A549 treated with ZK216348 at 1 μM for 4 hours (cell line): ENCODE data around the gene TALDO1. TPM values are rescaled to one million over a fixed set of nuclear protein-coding genes. Genes with fewer than 3 reads are reported as not detected.

ENCODE experiments used
- total RNA-seq: library from RNA; stranded (reverse); fragments of 200-300 nt; extraction: Qiagen RNA extraction; gene quantifications from 5 replicates; pipeline ENCODE4 v1.2.3, GENCODE V29; 2022; ENCODE audit warnings: low read depth

TALDO1 gene
- total RNA-seq, result 387 to 468 TPM (median 402 TPM) in 5 replicates

DNA sequence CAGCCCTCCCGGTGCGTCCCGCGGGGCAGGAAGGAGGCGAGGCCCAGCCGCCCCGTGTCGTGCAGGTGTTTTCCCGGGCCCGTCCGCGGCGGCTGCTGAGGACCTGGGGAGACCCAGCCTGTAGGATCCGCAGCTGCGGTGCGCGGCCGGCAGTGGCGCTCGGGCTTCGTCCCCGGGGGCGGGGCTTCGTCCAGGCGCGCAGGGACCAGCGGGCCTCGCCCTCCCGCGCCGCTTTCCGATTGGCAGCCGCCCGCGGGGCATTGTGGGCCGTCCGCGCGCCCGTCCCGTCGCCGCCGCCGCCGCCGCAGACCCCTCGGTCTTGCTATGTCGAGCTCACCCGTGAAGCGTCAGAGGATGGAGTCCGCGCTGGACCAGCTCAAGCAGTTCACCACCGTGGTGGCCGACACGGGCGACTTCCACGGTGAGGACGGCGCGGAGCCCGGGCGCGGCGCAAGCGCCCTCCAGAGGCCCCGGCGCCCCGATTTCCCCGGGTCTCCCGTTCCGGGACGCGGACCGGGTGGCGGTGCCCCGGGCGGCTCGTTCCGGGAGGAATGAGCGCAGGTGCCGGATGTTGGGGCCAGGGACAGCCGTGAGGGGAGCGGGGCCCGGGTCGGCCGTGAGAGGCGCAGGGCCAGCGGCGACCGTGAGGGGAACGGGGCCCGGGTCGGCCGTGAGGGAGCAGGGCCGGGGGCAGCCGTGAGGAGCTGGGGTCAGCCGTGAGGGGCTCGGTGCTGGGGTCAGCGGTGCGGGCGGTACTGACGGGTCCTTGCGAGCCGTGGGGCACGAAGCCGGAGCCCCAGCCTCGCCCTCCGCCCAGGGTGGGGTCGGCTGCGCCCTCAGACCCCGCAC, at the start of gene TALDO1:
TALDO1 (plus strand) TSS at position 307 of the 849 bp plus-strand sequence; CDS start at position 325, 18 bp downstream.

DNA sequence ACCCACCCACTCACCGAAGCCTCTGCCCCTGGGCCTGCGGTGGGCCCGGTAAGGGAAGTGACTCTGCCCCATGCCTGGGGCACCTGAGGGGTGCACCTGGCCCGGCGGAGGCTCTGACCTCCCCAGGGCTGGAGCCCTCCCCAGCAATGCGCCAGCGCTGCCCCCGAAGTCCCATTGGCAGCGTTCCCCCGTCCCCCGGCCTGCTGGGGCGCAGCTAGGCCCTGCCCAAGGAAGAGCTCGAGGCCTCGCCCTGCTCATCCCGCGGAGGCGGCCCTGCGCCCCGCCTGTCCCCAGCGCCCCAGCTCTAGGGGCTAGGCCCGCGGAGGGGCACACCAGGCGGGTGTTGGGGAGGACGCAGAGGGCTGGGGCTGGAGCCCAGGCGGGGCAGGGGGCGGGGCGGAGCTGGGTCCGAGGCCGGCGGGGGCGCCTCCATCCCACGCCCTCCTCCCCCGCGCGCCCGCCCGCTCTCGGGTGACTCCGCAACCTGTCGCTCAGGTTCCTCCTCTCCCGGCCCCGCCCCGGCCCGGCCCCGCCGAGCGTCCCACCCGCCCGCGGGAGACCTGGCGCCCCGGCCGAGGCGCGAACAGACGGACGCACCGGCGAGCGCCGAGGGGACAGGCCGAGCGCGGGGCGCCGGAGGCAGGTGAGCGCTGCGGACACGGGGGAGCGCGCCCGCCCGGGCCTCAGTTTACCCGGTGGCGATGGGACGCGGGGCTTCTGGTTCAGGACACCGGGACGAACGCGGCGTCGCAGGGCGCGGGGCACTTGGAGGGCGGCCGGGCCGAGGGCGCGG, 41.4 kb upstream of the TALDO1 start, which contains the start of gene EPS8L2:
EPS8L2 (plus strand) TSS at position 586 of the 793 bp plus-strand sequence. CDS start 3,177 bp downstream, outside the sequence.

DNA sequence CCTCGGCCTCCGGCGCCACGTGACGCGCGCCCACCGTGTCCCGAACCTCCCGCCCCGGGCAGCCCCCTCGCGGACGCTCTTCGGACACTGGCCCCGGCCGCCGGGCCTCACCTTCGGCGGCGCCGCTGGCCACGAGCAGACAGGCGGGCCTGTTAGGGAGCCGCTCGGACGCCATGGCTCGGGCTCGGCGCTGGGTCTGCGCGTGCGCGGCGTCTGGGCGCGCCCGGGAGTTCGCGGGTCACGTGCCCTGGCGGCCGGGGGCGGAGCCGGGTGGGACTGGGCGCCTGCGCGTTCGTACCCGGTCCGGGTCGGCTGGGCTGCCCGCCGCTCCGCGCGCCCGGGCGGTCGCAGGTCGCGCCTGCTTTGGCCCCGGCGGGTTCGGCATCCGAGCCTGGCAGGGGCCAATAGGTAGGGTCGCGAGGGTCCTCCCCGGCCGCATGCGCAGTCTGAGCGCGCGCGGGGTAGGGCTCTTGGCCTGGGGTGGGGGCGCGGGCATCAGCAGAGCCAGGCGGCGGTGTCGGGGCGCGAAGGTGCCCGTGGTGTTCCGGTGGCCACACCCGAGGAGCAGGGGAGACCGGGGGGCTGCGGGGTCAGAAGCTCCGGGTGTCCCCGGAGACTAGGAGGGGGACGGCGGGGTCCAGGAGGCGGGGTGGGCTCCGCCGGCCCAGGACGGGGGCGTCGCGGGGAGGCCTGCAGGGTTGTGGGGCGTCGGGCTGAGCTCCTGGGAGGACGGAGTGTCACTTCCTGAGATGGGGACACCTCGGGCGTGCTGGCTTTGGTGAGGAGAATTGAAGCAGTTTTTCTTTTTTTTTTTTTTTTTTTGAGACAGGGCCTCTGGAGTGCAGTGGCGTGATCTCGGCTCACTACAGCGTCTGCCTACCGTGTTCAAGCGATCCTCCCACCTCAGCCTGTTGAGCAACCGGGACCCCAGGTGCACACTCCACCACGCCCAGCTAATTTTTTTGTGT, 30.3 kb downstream of the TALDO1 start, which contains the start of gene GATD1:
GATD1 (minus strand) TSS at position 200 of the 968 bp plus-strand sequence; CDS start at position 175, 25 bp downstream.

DNA sequence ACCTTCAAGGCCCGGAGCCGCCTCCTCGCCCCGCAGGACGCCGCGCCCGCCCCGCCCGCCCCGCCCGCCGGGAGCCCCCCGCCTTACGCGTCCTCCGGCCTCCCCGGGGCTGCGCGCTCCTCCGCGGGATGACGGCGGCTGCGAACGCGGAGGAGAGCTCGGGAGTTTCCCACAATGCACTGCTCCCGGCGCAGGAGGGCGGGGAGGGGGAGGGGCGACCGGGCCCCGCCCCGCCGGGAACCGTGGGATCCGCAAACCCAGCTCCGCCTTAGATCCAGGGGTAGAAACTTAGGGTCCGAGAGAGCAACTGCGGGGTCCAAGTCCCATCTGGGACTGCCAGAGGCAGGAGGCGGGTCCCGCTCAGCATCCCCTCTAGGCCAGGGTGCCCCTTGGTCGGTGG, 42.7 kb downstream of the TALDO1 start, which contains the start of gene CEND1:
CEND1 (minus strand) TSS at position 148 of the 400 bp plus-strand sequence. CDS start 1,514 bp downstream, outside the sequence.

DNA sequence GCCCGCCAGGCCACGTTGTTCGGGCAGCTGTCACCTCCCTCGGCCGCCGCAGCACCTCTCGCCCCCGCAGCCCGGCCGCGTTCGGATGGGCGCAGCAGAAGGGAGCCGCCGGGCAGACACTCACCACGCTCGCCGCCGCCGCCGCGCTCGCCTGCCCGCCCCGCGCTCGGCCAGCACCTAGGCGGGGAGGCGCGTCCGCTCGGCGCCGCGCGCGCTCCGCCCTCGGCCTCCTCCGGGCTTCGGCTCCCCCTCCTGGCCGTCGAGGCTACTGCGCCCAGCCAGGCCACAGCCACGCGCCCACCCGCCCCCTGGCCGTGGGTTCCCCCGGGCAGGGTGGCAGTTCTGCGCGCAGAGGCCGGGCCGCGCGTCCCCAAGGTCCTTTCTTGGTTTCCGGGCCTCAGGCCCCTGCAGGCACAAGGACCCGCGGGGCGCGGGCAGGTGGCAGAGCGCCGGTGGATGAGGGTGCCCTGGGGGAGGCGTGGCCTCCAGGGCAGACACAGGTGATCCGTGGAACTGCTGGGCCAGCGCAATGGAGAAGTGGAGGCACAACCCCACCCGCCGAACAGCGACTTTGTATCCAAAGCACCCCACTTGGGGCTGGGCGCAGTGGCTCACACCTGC, 50.9 kb downstream of the TALDO1 start, which contains the start of gene SLC25A22:
SLC25A22 (minus strand) TSS at position 189 of the 621 bp plus-strand sequence. CDS start 3,275 bp downstream, outside the sequence.

DNA sequence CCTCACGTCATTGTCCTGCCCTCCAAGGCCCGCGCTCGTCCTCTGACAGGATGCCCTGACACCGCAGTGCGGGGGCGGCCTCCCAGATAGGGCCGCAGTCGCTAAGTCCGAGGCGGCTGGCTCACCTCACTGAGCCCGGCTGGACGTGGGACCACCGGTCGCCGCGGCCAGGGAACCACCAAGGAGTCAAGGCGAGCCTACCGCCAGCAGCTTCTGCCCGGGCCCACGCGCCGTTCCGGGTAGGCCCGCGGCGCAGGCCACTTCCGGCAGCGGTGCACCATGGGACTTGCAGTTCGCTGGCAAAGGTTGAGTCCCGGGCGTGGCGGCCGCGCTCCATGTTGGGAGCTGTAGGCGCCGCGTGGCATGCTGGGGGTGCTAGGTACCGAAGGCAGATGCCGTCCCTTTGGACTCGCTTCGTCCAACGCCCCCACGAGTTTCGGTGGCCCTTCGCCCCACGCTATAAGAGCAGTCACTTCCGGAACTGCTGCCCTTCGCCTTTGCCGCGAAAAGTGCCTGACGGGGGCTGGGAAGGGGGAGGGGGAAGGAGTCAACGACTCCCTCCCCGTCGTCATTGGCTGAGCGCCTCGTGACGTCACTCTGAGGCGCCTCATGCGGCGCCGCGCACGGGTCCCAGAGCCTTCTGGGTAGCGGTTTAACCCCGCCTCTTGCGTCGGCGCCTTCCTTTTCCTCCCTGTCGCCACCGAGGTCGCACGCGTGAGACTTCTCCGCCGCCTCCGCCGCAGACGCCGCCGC, 62.2 kb downstream of the TALDO1 start, which contains the start of gene RPLP2:
RPLP2 (plus strand) TSS at position 681 of the 753 bp plus-strand sequence. CDS start 268 bp downstream, outside the sequence.

Other genes starting within 250 kb of the TALDO1 start
- 101 to 180 TPM (median 170 TPM) in 5 replicates for gene RNH1, start 240.2 kb upstream of the TALDO1 start, total RNA-seq
- gene HRAS, start 211.9 kb upstream of the TALDO1 start, total RNA-seq, result 79.3 to 152 TPM (median 149 TPM) in 5 replicates
- 0.28 to 1.1 TPM (median 0.82 TPM) in 5 replicates for gene LRRC56, start 209.9 kb upstream of the TALDO1 start, total RNA-seq
- gene LMNTD2, start 186.7 kb upstream of the TALDO1 start, total RNA-seq, result 1.5 to 4.4 TPM (median 2.8 TPM) in 5 replicates
- 23.6 to 49.6 TPM (median 43.2 TPM) in 5 replicates for gene RASSF7, start 186.5 kb upstream of the TALDO1 start, total RNA-seq
- gene PHRF1, start 171.0 kb upstream of the TALDO1 start, total RNA-seq, result 20.3 to 39.1 TPM (median 37.2 TPM) in 5 replicates
- 3.3 to 7.2 TPM (median 6.7 TPM) in 5 replicates for gene IRF7, start 131.5 kb upstream of the TALDO1 start, total RNA-seq
- 0.04 TPM in 1 of 5 replicates, not detected in the others for gene CDHR5, start 122.5 kb upstream of the TALDO1 start, total RNA-seq
- gene SCT, start 120.3 kb upstream of the TALDO1 start, total RNA-seq, result not detected in 5 replicates
- 0.24 to 0.51 TPM (median 0.35 TPM) in 4 of 5 replicates, not detected in the other for gene DRD4, start 110.2 kb upstream of the TALDO1 start, total RNA-seq
- gene DEAF1, start 52.2 kb upstream of the TALDO1 start, total RNA-seq, result 23.5 to 35.5 TPM (median 33.7 TPM) in 5 replicates
- gene TMEM80, start 51.6 kb upstream of the TALDO1 start, total RNA-seq, result 5.4 to 11.1 TPM (median 9.6 TPM) in 5 replicates
- gene EPS8L2, start 41.2 kb upstream of the TALDO1 start, total RNA-seq, result 64.8 to 145 TPM (median 118 TPM) in 5 replicates
- gene GATD1, start 30.0 kb downstream of the TALDO1 start, total RNA-seq, result 29.4 to 58.7 TPM (median 49.3 TPM) in 5 replicates
- gene CEND1, start 42.6 kb downstream of the TALDO1 start, total RNA-seq, result 2.1 to 2.6 TPM (median 2.4 TPM) in 5 replicates
- 17.4 to 39.6 TPM (median 35.3 TPM) in 5 replicates for gene SLC25A22, start 50.8 kb downstream of the TALDO1 start, total RNA-seq
- 6.5 to 17.3 TPM (median 13.0 TPM) in 5 replicates for gene PIDD1, start 57.8 kb downstream of the TALDO1 start, total RNA-seq
- 1,646 to 2,381 TPM (median 2,232 TPM) in 5 replicates for gene RPLP2, start 62.5 kb downstream of the TALDO1 start, total RNA-seq
- 26.3 to 59.2 TPM (median 52.4 TPM) in 5 replicates for gene PNPLA2, start 71.5 kb downstream of the TALDO1 start, total RNA-seq
- 2.9 to 5.2 TPM (median 4.7 TPM) in 5 replicates for gene CRACR2B, start 80.5 kb downstream of the TALDO1 start, total RNA-seq
- 596 to 862 TPM (median 759 TPM) in 5 replicates for gene CD151, start 85.5 kb downstream of the TALDO1 start, total RNA-seq
- gene POLR2L, start 95.1 kb downstream of the TALDO1 start, total RNA-seq, result 539 to 736 TPM (median 601 TPM) in 5 replicates
- 92.6 to 194 TPM (median 180 TPM) in 5 replicates for gene TSPAN4, start 95.4 kb downstream of the TALDO1 start, total RNA-seq
- gene CHID1, start 163.3 kb downstream of the TALDO1 start, total RNA-seq, result 69.4 to 78.4 TPM (median 71.7 TPM) in 5 replicates
- 33.3 to 39.8 TPM (median 36.9 TPM) in 5 replicates for gene AP2A2, start 178.4 kb downstream of the TALDO1 start, total RNA-seq